Thyroid gland (tissue), 4 donors: ENCODE measurements around the gene ZNF480. TPM values are rescaled to one million over a fixed set of nuclear protein-coding genes. Genes with fewer than 3 reads are reported as not detected.

Experiments used
- DNase-seq, 2 donors: peaks; one replicate each; pipeline ENCODE4 v3.0.0-alpha.2; 2019
- H3K27ac ChIP-seq, 3 donors: fragments of 200-600 bp; sonication (generic); 1 replicate in 2 of 3; 2 replicates in 1 of 3; pipeline ENCODE4 v1.5.1; 2016 to 2019; ENCODE audit warnings: mild to moderate bottlenecking in 1 of 3, moderate library complexity in 1 of 3
- H3K27me3 ChIP-seq: fragments of 200-600 bp; sonication (generic); one replicate; pipeline ENCODE4 v1.5.1; 2019
- H3K36me3 ChIP-seq, 2 donors: fragments of 200-600 bp; sonication (generic); one replicate each; pipeline ENCODE4 v1.5.1; 2016 to 2019
- H3K4me1 ChIP-seq, 2 donors: fragments of 200-600 bp; sonication (generic); one replicate each; pipeline ENCODE4 v1.5.1; 2017 to 2019
- H3K4me3 ChIP-seq, 3 donors: fragments of 200-600 bp; sonication (generic); replicated peaks in 1 of 3; 1 replicate in 2 of 3; 2 replicates in 1 of 3; pipeline ENCODE4 v1.5.1; 2016; ENCODE audit warnings: mild to moderate bottlenecking in 1 of 3
- H3K9me3 ChIP-seq: fragments of 200-600 bp; sonication (generic); one replicate; pipeline ENCODE4 v1.5.1; 2017
- CTCF ChIP-seq, 6 experiments: fragments of 200-600 bp in 3 of 6; fragments of 450-650 bp in 3 of 6; sonication (generic) in 3 of 6; IDR thresholded peaks; one replicate each; pipeline ENCODE4 v1.5.1; 2016 to 2019; ENCODE audit warnings: antibody characterized with exemption in 6 of 6, mild to moderate bottlenecking in 2 of 6, inconsistent platforms in 1 of 6, moderate library complexity in 1 of 6
- POLR2A ChIP-seq, 2 donors: fragments of 450-650 bp; IDR thresholded peaks; one replicate each; pipeline ENCODE4 v1.6.1; 2017; ENCODE audit warnings: antibody characterized with exemption in 2 of 2, mild to moderate bottlenecking in 2 of 2, moderate library complexity in 1 of 2
- WGBS, 2 donors: methylation state at CpG; one replicate each; pipeline ENCODE4 v1.1.5; 2017; 5-methylcytosine and 5-hydroxymethylcytosine counted together
- intact Hi-C: fragments of 100-400 bp; cut with DNase I; formaldehyde crosslinking; loops from one replicate; pipeline ENCODE4 v1.15.1; 2023
- total RNA-seq, 4 donors: library from RNA; depleted of rRNA; stranded (reverse); fragments of >200 nt; gene quantifications; one replicate each; pipeline ENCODE4 v1.2.3, GENCODE V29; 2016

ZNF480 gene
- total RNA-seq, 4 donors from 2014 or later: 12.6 to 14.4 (median 12.8) TPM

- intact Hi-C loops: no loop called here
- 98 to 99% methylated on average over 10 of the region's 10 CpGs for WGBS, 2 donors
- no peak for DNase-seq
- no peaks in the 10 kb centered on the region for H3K9me3 ChIP-seq
- no peaks in the 10 kb centered on the region for H3K4me1 ChIP-seq
- no peak overlapping the region for H3K4me3 ChIP-seq
- no peak overlapping the region for H3K27ac ChIP-seq
- TF ChIP-seq POLR2A (IDR thresholded peaks at IDR 0.05): no peak
- TF ChIP-seq CTCF (IDR thresholded peaks at IDR 0.05): no peak
- H3K27me3 ChIP-seq: no peaks in the 10 kb centered on the region
- peaks cover 15 to 34% of the 10 kb centered on the region in 2 donors for H3K36me3 ChIP-seq
Measured at GRCh38 chr19:52307275-52307674, 10.3 kb downstream of the ZNF480 start.

GRCh38 chr19:52322429-52322828 is 25.5 kb downstream of the ZNF480 start:
- H3K4me1 ChIP-seq: no peaks in the 10 kb centered on the region
- TF ChIP-seq CTCF (IDR thresholded peaks at IDR 0.05) (no peak), POLR2A (IDR thresholded peaks at IDR 0.05) (no peak)
- intact Hi-C loops: loop anchor here (10.0 kb wide), 1 partner anchor 62 kb away; no protein-coding TSS in a partner anchor
- DNase-seq: no peak
- peaks cover 13% of the 10 kb centered on the region for H3K9me3 ChIP-seq
- WGBS, 2 donors: 95% methylated on average over 6 of the region's 6 CpGs
- no peaks in the 10 kb centered on the region for H3K27me3 ChIP-seq
- H3K36me3 ChIP-seq: peaks cover 52 to 63% of the 10 kb centered on the region in 2 donors
- no peak overlapping the region for H3K4me3 ChIP-seq
- no peak overlapping the region for H3K27ac ChIP-seq

- no peaks in the 10 kb centered on the region for H3K27me3 ChIP-seq
- H3K27ac ChIP-seq: no peak overlapping the region
- H3K4me3 ChIP-seq: no peak overlapping the region
- H3K9me3 ChIP-seq: no peaks in the 10 kb centered on the region
- intact Hi-C loops: no loop called here
- H3K4me1 ChIP-seq: peaks cover under 1% of the 10 kb centered on the region in 2 donors
- no peak for DNase-seq
- 82 to 89% methylated on average over 10 of the region's 10 CpGs for WGBS, 2 donors
- no peaks in the 10 kb centered on the region for H3K36me3 ChIP-seq
- TF ChIP-seq POLR2A (IDR thresholded peaks at IDR 0.05): no peak
- TF ChIP-seq CTCF (IDR thresholded peaks at IDR 0.05): no peak
Measured at GRCh38 chr19:52331757-52332156, 34.8 kb downstream of the ZNF480 start.

GRCh38 chr19:52335768-52336116 is 38.8 kb downstream of the ZNF480 start:
- peak overlapping the region; percentile 64 to 94 (median 93) for H3K4me3 ChIP-seq
- WGBS, 2 donors: 51 to 52% methylated on average over 9 of the region's 9 CpGs
- H3K36me3 ChIP-seq: no peaks in the 10 kb centered on the region
- H3K4me1 ChIP-seq: peaks cover 6 to 8% of the 10 kb centered on the region in 2 donors
- TF ChIP-seq CTCF (IDR thresholded peaks at IDR 0.05): no peak
- no peaks in the 10 kb centered on the region for H3K9me3 ChIP-seq
- peak overlapping the region in 2 of 3 donors; percentile 51 to 63 for H3K27ac ChIP-seq
- DNase-seq: no peak
- H3K27me3 ChIP-seq: no peaks in the 10 kb centered on the region
- intact Hi-C loops: no loop called here

- Histone ChIP-seq H3K4me1 (peaks cover 6 to 8% of the 10 kb centered on the region in 2 donors), H3K9me3 (no peaks in the 10 kb centered on the region), H3K36me3 (no peaks in the 10 kb centered on the region), H3K27ac (peak within 1 kb of the TSS; percentile 31 to 63 (median 51)), H3K27me3 (no peaks in the 10 kb centered on the region), H3K4me3 (peak within 1 kb of the TSS; percentile 64 to 94 (median 93))
- intact Hi-C loops: no loop called here
- TF ChIP-seq POLR2A (IDR thresholded peaks at IDR 0.05): peak in 1 of 2 donors; percentile 86
- no peak for TF ChIP-seq CTCF (IDR thresholded peaks at IDR 0.05)
- WGBS, 2 donors: 0% methylated on average over 42 to 54 of the region's 55 CpGs
- peak; percentile 92 for DNase-seq
Measured at GRCh38 chr19:52336117-52336790, 39.3 kb downstream of the ZNF480 start, which contains the start of gene ZNF610. Gene ZNF610 (plus strand): TSS chr19:52336243. CDS start chr19:52349173, 12,930 bp downstream.
